ENCODE data around the gene FER.
"Not testable (repeated sequence)": the region's sequence is repeated elsewhere in the genome, so short reads cannot be mapped to it uniquely, and the experiment has no call there.

The FER gene

GRCh38 chr5:109168151-109168550 is 420.5 kb downstream of the FER start:
- TF ChIP-seq CTCF (IDR thresholded peaks at IDR 0.05): no peak
- Histone ChIP-seq H3K4me1 (ENCODE audit: control insufficient read depth in 1 of 2, insufficient read depth in 1 of 2, low read depth in 1 of 2, low read length in 1 of 2) (no peaks in the 10 kb centered on the region), H3K36me3 (no peaks in the 10 kb centered on the region), H3K27ac (no peak overlapping the region), H3K9me3 (no peaks in the 10 kb centered on the region), H3K4me3 (ENCODE audit: low read depth in 1 of 2, low read length in 1 of 2) (no peak overlapping the region), H3K27me3 (no peaks in the 10 kb centered on the region)

GRCh38 chr5:109170629-109171350 is 423.1 kb downstream of the FER start:
- H3K36me3 ChIP-seq: no peaks in the 10 kb centered on the region
- H3K4me3 ChIP-seq (ENCODE audit: low read depth in 1 of 2, low read length in 1 of 2): no peak overlapping the region
- H3K27ac ChIP-seq: no peak overlapping the region
- no peak for TF ChIP-seq CTCF (IDR thresholded peaks at IDR 0.05)
- no peaks in the 10 kb centered on the region for H3K9me3 ChIP-seq
- H3K4me1 ChIP-seq (ENCODE audit: control insufficient read depth in 1 of 2, insufficient read depth in 1 of 2, low read depth in 1 of 2, low read length in 1 of 2): no peaks in the 10 kb centered on the region
- H3K27me3 ChIP-seq: no peaks in the 10 kb centered on the region

- not testable (repeated sequence) for H3K9me3 ChIP-seq; H3K4me1 ChIP-seq (ENCODE audit: control insufficient read depth in 1 of 2, insufficient read depth in 1 of 2, low read depth in 1 of 2, low read length in 1 of 2); H3K4me3 ChIP-seq (ENCODE audit: low read depth in 1 of 2, low read length in 1 of 2); H3K27ac ChIP-seq; H3K27me3 ChIP-seq; H3K36me3 ChIP-seq
Observed at GRCh38 chr5:109171437-109172073, 423.9 kb downstream of the FER start.

- Histone ChIP-seq H3K27ac (no peak overlapping the region), H3K4me1 (ENCODE audit: control insufficient read depth in 1 of 2, insufficient read depth in 1 of 2, low read depth in 1 of 2, low read length in 1 of 2) (no peaks in the 10 kb centered on the region), H3K36me3 (no peaks in the 10 kb centered on the region), H3K27me3 (no peaks in the 10 kb centered on the region), H3K9me3 (no peaks in the 10 kb centered on the region), H3K4me3 (ENCODE audit: low read depth in 1 of 2, low read length in 1 of 2) (no peak overlapping the region)
- no peak for TF ChIP-seq CTCF (IDR thresholded peaks at IDR 0.05)
Observed at GRCh38 chr5:109173036-109173794, 425.5 kb downstream of the FER start.

GRCh38 chr5:109177227-109177626 is 429.5 kb downstream of the FER start:
- no peak overlapping the region for H3K4me3 ChIP-seq (ENCODE audit: low read depth in 1 of 2, low read length in 1 of 2)
- H3K36me3 ChIP-seq: no peaks in the 10 kb centered on the region
- no peaks in the 10 kb centered on the region for H3K27me3 ChIP-seq
- H3K9me3 ChIP-seq: no peaks in the 10 kb centered on the region
- no peak overlapping the region for H3K27ac ChIP-seq
- TF ChIP-seq CTCF (IDR thresholded peaks at IDR 0.05): no peak
- no peaks in the 10 kb centered on the region for H3K4me1 ChIP-seq (ENCODE audit: control insufficient read depth in 1 of 2, insufficient read depth in 1 of 2, low read depth in 1 of 2, low read length in 1 of 2)

- Histone ChIP-seq H3K4me3 (ENCODE audit: low read depth in 1 of 2, low read length in 1 of 2) (no peak overlapping the region), H3K27me3 (no peaks in the 10 kb centered on the region), H3K36me3 (no peaks in the 10 kb centered on the region), H3K4me1 (ENCODE audit: control insufficient read depth in 1 of 2, insufficient read depth in 1 of 2, low read depth in 1 of 2, low read length in 1 of 2) (no peaks in the 10 kb centered on the region), H3K9me3 (no peaks in the 10 kb centered on the region), H3K27ac (no peak overlapping the region)
- TF ChIP-seq CTCF (IDR thresholded peaks at IDR 0.05): no peak
Observed at GRCh38 chr5:109177782-109178181, 430.1 kb downstream of the FER start.
